Left ventricle myocardium superior (tissue), 1 donor: ENCODE measurements around the gene IKZF1. TPM values are rescaled to one million over a fixed set of nuclear protein-coding genes. Genes with fewer than 3 reads are reported as not detected.
"Not testable (repeated sequence)": the region's sequence is repeated elsewhere in the genome, so short reads cannot be mapped to it uniquely, and the experiment has no call there.

Experiments used
- ATAC-seq: fragments of 200-7000 bp; cut with Tn5 transposase; one replicate; pipeline ENCODE4 v1.9.1; 2020; ENCODE audit warnings: mild to moderate bottlenecking, moderate library complexity
- DNase-seq: peaks from one replicate; pipeline ENCODE4 v3.0.0-alpha.2; 2020
- intact Hi-C: fragments of 100-400 bp; cut with micrococcal nuclease; formaldehyde crosslinking; loops from one replicate; pipeline ENCODE4 v1.11.0; 2022
- total RNA-seq: library from RNA; stranded (reverse); fragmentation: NEBNext Ultra II Directional; extraction: Animal tissue kit (Norgen Biotek cat#: 25700); gene quantifications from one replicate; pipeline ENCODE4 v1.2.1, GENCODE V29; 2021
- donor health status: DM: no; HTN: yes; CAD: no; lungs with severe emphysema.

The IKZF1 gene
- total RNA-seq, 1 donor from 2014 or later, result 3.7 TPM

DNA sequence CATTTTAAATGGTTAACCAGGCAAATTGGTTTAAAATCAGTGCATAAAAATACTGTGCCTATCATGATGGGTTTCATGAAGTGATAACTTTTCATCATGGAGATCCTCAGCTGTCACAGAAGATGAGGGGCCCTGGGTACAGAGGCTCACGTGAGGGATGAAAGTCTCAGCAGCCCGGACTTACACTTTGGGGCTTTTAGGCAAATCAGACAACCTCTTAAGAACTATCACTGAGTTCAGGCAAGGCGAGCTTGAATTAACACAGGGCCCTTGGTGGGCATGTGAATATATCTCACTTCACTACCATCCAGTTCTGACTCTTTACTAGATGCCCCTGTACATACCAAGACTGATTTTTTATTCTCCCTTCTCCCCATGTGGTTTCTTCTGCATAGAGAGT lies 19.6 kb downstream of the IKZF1 start:
- DNase-seq (no peak), ATAC-seq (no peak)
- intact Hi-C loops, result no loop called here

DNA sequence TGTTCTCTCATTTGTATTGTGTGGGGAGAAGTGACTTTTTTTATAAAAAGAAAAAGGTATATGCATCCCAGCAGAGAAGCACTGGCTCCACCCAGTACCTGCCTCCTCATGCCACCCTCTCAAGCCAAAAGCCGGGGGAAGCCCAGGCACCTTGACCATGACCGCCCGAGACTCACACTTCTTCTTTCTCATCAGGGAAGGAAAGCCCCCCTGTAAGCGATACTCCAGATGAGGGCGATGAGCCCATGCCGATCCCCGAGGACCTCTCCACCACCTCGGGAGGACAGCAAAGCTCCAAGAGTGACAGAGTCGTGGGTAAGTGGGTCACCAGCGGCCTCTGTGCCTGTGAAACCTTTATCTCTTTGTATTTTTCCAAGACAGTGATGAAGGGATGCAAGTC lies 22.9 kb downstream of the IKZF1 start:
- ATAC-seq (no peak), DNase-seq (no peak)
- intact Hi-C loops, result no loop called here

DNA sequence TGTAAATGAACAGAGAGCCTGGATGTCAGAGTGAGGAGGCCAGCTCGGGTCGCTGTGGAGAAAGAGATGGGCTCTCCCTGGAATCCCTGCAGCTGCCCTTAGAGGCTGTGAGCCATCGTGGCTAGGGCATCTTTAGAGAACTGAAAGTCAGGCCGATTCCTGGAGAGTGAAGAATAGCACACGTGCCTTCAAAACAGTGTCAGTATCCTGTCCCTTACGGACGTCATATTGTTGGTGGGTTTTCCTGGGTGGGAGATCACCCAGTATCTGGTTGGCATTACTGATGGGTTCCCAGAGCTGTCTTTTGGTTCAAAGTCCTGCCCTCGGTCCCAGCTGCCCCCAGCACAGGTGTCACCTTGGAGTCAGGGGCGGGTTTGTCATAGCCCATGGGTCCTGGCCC lies 25.3 kb downstream of the IKZF1 start:
- ATAC-seq (no peak), DNase-seq (no peak)
- intact Hi-C loops, result no loop called here

DNA sequence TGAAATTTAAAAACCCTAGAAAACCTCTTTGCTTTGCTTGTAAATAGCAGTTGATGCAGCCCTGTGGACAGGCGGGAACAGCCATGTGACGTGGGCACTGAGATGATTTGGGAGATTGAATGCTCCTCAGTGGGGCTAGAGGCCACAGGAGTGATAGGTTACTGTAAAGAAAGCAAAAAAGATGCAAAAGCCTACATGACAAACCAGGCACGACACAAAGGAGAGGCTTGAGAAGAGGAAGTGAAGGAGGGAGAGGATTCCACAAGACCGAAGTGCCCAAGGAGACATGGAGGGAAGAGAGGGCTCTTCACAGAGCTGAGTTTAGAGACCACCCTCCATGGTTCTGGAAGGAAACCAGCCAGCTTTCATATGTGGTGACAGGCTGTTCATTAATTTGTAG lies 25.7 kb downstream of the IKZF1 start:
- intact Hi-C loops, result no loop called here
- ATAC-seq (no peak), DNase-seq (no peak)

DNA sequence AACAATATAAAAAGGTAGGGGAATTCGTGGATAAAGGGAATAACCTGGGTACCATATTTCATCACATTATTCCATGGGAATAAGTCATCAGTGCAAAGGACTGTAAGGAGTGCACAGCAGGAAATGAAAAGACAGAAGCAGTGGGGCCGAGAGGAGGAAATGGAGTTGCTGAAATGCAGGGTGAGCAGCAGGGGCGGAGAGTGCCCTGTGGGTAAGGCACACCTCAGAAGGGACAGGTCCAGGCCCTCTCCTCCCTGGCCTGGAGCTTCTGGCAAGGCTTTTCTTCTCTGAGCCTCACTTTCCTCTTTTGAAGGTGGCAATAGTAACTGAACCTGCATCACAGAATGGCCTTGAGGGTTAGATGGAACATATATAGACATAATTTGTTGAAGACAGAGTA lies 26.2 kb downstream of the IKZF1 start:
- intact Hi-C loops, result no loop called here
- DNase-seq (no peak), ATAC-seq (no peak)

DNA sequence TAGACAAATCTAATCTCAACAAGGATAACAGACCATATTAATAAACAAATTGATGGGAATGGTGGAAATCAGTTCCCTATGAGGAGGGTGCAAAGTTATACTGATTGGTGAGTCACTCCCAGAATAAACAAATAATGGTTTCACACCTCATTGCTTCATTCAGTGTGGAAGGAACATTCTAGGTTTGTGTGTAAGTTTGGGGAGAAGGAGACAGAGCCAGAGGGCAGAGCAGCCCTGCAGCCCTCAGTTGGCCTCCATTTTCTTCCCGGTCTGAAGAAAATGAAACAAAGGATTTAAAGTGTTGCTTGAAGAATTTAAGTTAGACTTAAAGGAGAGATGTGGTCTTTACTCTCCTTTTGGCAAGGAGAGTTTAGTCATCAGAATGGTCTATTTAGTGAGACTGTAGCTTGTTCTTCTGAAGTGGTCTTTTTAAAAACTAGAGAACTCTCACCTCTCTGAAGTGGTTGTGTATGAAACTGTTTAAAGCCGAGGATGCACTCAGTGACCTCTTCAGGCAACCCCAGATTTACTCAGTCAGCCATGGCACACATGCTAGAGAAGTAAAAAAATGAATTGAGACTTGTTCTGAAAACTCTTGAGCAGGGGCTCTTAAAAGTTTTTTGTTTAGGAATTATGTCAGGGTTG lies 27.2 kb downstream of the IKZF1 start:
- no peak for ATAC-seq
- no peak for DNase-seq
- intact Hi-C loops, result no loop called here

DNA sequence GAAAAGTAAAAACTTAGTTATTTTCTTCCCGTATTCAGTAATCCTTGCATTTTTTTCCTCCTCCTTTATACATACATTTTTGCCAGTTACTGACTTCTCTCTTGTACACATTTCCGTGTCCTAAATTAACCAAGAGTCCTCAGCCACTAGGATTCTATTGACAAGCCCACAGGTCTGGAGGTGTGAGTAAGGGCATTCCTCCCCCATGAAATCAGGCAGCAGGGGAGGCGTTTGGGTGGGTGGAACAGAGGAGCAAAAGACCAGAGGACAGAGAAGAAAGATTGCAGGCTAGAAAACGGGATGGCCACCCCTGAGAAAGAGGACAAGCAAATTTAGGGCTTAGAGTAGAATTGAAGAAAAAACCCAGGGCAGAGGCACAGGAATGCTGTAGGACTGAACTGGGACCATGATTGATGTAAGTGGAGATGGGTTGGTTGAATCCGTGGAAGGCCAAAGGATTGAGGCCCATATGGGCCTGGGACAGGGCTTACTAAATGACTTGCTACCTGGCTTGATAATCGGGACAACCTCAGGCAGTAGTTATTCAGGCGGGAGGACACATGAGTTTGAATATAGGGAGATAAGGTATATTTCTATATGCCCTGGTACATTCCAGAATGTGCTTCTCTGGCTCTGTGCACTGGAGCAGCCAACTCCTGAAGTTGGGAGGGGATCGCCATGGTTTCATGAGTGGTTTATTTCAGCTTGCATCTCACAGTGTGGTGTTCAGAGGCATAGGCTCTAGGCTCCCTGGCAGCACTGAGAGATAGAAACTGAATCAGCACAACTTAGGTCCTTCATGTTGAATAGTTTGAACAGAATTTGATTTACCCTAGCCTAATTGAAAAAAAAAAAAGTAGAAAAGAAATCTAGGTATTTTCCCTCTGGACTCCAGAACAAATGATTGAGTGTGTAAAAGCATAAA lies 28.0 kb downstream of the IKZF1 start:
- ATAC-seq, result no peak
- DNase-seq, result no peak
- intact Hi-C loops, result no loop called here

DNA sequence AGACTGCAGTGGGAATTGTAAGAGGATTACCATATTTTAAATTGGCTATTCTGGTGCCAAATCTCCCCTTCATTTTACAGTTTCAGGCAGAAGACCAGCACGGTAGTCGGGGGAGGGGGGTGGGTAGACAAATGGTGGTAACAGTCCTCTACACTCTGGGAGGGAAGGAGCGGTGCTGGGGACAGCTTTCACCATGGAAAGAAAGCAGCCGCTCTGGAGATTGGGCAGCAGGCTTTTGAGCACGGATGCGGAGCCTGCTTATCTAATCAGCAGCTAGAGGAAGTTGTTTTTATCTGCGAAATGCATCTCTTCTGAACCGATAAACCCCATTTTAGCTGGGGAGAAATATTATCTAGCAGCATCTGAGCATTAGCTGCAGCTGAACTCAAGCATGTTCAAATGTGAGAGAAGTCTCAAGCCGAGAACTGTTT lies 28.7 kb downstream of the IKZF1 start:
- ATAC-seq (no peak), DNase-seq (no peak)
- intact Hi-C loops, result no loop called here

DNA sequence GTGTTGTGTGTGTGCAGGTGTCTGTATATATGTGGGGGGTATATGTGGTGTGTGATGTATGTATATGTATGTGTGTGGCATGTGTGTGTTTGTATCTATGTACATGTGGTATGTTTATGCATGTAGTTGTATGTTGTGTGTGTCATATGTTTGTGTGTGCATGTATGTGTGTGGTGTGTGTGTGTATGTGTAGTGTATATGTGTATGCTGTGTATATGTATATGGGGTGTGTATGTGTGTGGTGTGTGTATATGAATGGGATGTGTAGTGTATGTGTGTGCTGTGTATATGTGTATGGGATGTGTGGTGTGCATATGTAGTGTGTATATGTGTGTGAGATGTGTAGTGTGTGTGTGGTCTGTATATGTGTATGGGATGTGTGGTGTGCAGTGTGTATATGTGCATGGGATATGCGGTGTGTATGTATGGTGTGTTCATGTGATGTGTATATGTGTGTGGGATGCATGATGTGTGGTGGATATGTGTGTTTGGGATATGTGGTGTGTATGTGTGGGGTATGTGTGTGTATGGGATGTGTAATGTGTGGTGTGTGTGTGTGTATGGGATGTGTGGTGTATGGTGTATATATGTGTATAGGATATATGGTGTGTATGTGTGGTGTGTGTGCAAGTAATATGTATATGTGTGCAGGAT lies 30.0 kb downstream of the IKZF1 start:
- intact Hi-C loops, result no loop called here
- ATAC-seq (no peak), DNase-seq (no peak)

DNA sequence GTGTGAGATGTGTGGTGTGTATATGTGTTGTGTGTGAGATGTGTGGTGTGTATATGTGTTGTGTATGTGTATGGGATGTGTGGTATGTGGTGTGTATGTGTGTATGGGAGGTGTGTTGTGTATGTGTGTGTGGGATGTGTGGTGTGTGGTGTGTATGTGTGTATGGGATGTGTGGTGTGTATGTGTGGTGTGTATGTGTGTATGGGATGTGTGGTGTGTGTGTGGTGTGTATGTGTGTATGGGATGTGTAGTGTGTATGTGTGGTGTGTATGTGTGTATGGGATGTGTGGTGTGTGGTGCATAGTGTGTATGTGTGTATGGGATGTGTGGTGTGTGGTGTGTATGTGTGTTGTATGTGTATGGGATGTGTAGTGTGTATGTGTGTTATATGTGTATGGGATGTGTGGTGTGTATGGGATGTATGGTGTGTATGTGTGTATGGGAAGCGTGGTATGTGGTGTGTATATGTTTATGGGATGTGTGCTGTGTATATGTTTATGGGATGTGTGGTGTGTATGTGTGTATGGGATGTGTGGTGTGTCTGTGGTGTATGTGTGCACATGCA lies 30.8 kb downstream of the IKZF1 start:
- intact Hi-C loops, result no loop called here
- no peak for DNase-seq
- ATAC-seq, result no peak

DNA sequence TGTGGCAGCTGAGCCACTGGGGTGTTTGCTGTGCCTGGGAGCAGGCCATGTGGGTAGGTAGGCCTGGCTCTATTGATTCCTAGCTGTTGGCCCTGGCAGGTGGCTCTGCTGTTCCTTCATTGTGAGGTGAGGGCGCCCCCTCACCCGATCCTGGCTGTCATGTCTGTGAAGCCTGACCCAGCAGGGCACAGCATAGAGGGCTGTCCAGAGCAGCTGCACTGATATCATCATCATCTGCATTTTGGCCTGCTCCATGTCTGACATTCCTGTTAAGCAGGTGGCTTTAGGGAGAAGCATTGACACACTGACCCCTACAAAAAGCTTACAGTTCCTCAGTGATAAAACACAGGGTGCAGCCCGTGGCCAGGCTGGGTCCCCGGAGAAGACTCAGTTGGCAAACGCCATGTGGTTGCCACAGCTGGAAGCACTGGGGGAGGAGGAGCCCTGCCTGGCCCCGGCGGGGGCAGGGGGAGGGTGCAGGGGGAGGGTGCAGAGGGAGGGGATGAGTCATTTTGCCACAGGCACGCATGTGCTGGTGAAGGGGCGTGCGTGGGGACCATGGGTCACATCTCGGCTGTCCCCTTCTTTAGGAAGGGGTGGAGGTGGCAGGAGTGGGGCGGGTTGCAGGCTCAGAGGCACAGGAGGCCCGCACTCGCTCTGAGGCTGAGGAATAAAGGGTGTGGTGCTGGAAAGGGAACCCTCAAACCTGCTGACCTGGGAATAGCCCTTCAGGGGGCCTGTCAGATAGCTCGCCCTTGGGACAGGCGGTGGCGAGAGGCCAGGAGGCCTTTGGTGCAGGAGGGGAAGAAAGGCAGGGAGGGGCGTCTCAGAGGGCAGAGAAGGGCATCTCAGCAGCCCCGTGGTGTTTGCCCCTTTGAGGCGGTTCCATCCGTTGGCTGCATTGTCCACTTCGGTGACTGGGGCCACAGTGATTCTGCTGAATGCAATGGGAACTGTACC lies 31.6 kb downstream of the IKZF1 start:
- DNase-seq (no peak), ATAC-seq (peak; percentile 43)
- intact Hi-C loops, result no loop called here

DNA sequence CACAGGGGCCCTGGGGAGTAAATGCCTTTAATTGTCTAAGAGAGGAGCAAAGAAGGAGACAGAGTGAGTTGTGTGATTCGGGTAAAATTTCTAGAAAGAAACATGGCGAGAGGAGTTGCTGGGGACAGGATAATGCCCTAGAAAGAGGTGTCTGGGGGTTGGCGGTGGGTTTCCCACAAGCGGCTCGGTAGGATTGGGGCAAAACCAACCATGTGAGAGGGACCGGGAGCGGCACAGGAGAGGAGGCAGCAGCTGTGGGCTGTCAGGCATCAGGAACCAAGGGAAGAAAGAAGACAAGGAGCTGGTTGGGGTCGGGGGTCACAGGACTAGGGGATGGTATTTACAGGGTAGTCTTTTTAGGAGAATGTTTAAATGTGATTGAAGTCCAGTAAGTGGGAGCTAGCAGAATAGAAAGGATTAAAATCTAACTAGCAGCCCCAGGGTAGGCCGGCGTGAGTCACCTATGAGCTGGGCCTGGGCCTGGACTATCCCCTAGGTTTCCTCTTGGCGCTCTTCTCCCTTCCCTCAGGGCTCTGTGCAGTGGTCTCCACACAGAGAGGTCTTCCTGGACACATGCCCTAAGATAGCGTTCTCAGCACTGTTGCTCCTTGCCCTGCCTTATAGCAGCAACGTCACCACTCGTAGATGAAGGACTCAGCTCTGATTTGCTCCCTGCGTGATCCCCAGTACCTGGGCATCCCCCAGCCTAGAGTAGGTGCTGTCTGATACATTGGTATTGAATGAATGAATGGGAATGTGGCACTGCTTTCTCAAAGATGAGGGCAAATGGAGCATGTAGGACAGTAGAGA lies 32.6 kb downstream of the IKZF1 start:
- no peak for DNase-seq
- intact Hi-C loops, result no loop called here
- no peak for ATAC-seq

DNA sequence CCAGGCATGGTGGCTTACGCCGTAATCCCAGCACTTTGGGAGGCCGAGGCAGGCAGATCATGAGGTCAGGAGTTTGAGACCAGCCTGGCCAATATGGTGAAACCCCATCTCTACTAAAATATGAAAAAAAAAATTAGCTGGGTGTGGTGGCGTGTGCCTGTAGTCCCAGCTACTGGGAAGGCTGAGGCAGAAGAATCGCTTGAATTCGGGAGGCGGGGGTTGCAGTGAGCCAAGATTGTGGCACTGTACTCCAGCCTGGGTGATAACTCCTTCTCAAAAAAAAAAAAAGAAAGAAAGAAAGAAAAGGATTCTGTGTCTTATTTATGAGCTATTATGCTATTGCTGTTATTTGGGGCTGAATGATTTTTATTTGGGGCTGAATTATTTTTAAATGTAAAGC lies 35.0 kb downstream of the IKZF1 start:
- ATAC-seq, intact Hi-C loops, DNase-seq: not testable (repeated sequence)

DNA sequence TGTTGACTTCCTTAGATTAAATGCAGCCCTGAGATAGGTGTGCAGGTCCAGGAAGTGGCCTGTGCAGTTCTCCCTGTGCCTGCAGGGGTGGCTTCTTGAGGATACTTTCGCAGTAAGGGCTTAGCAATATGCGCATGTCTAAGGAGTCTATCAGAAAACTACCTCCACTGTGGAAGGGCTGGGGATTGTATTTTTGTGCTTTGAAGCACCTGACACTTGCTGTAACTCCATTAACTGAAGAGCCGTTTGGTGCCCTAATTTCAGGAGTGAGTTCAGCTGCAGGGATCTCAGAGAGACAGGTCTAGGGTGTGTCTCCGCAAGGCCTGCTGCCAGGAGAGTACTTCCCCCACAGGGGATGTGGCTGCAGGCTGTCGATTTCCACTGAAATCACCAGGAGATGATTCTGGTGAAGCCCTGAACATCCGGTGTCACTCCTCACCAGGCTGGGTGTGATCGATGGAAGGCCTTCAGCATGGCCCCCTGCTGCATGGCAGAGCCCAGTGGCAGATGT lies 35.5 kb downstream of the IKZF1 start:
- ATAC-seq (no peak), DNase-seq (no peak)
- intact Hi-C loops, result no loop called here

DNA sequence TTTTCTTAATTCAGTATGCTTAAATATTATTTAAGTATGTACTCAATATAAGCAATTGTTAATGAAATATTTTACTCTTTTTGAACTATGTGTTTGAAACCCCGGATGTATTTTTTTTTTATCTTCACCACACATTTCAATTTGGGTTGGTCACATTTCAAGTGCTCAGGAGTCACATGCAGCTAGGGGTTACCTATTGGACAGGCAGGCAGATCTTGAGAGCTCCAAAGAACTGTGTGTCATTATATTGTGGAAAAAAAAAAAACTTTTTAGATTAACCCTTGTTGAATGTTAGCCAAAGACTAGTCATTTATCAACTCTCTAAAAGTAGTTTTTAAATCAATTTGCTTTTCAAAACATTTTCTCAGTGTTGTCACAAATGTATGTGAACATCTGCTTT lies 37.2 kb downstream of the IKZF1 start:
- DNase-seq (no peak), ATAC-seq (no peak)
- intact Hi-C loops, result no loop called here

DNA sequence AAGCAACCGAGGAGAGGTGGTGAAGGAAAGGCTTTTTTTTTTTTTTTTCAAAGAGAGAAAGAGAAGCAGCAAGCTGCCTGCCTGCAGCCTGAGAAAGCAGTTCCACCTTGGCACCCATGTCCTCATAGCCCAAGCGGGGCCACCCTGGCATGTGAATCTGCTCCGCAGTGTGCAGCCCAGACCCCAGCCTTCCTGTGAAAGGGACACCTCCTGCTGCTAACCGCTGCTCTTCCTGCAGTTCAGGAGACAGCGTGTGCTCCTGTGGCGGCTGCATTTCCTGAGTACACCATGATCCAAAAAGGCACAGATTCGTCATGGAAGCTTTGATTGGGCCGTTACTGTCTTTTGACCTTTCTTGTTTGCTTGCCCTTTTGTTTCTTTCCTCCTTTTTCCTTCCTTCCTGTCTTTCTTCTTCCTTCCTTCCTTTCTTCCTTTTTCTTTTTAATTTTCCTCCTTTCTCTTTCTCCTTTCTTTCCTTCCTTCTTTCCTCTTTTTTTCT lies 38.1 kb downstream of the IKZF1 start:
- intact Hi-C loops, result no loop called here
- DNase-seq (no peak), ATAC-seq (peak; percentile 53)

DNA sequence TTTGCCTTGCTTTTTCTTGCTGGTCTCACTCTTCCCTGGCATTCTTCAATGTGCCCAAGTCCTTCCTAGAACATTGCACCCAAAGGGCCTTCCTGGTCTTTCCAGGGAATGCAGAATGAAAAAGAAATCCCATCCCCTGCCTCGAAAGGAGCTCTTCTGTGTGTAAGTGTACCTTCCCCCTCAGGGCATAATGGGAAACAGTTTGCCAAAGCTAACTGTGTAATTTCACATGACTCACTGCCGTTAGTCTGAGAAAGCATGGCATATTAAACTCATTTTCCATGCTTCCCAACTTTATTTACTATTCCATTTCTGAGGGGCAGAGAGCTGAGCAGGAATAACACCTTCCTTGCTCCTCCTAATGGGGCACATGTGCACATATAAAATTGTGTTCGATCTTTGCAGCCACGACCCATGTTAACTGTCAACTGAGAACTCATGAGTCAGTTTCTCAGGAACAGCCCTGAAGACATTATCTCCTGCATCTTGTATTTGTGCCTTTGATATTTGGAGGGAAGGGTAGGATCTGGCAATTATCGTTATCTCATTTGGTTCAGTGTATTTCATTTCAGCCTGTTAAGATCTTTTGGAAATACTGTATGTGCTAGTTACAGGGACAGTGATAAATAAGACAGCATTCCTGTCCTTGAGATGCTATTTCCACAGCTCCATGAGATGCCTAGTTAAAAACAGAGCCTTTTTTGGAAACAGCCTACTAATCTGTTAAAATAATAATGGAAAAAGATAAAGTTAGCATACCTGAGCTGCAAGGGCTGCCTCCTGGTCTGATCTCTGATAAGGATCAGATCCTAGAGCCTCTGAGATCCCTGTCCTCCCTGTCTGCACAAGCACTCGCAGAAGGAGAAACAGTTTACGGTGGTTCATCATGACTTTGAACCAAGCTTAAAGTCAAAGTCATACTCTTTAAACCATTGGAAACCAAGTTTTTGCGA lies 42.3 kb downstream of the IKZF1 start:
- DNase-seq, result no peak
- intact Hi-C loops, result no loop called here
- no peak for ATAC-seq
